Measurements from ENCODE around the gene DNLZ.

DNLZ gene

GRCh38 chr9:136338511-136338910 lies 25.0 kb downstream of the DNLZ start:
- Histone ChIP-seq H3K9me3 (ENCODE audit: control insufficient read depth, low read length) (no peaks in the 10 kb centered on the region), H3K4me1 (ENCODE audit: control insufficient read depth, insufficient read depth, low read length, poor library complexity, severe bottlenecking) (peaks cover 6% of the 10 kb centered on the region), H3K27me3 (replicated peaks; ENCODE audit: control insufficient read depth, insufficient read depth, low read length, poor library complexity, severe bottlenecking) (no peaks in the 10 kb centered on the region), H3K36me3 (ENCODE audit: control insufficient read depth, insufficient read depth, low read length) (no peaks in the 10 kb centered on the region), H3K4me3 (ENCODE audit: insufficient read depth, low read depth, low read length, poor library complexity, severe bottlenecking) (no peak overlapping the region), H3K27ac (ENCODE audit: insufficient read depth, low read length, poor library complexity, severe bottlenecking) (no peak overlapping the region)
- no peak for DNase-seq

GRCh38 chr9:136337416-136338395 lies 25.8 kb downstream of the DNLZ start:
- Histone ChIP-seq H3K9me3 (ENCODE audit: control insufficient read depth, low read length) (no peaks in the 10 kb centered on the region), H3K27ac (ENCODE audit: insufficient read depth, low read length, poor library complexity, severe bottlenecking) (no peak overlapping the region), H3K36me3 (ENCODE audit: control insufficient read depth, insufficient read depth, low read length) (no peaks in the 10 kb centered on the region), H3K27me3 (replicated peaks; ENCODE audit: control insufficient read depth, insufficient read depth, low read length, poor library complexity, severe bottlenecking) (no peaks in the 10 kb centered on the region), H3K4me1 (ENCODE audit: control insufficient read depth, insufficient read depth, low read length, poor library complexity, severe bottlenecking) (peaks cover 6% of the 10 kb centered on the region), H3K4me3 (ENCODE audit: insufficient read depth, low read depth, low read length, poor library complexity, severe bottlenecking) (no peak overlapping the region)
- no peak for DNase-seq

GRCh38 chr9:136336881-136337280 lies 26.7 kb downstream of the DNLZ start:
- H3K36me3 ChIP-seq (ENCODE audit: control insufficient read depth, insufficient read depth, low read length): no peaks in the 10 kb centered on the region

GRCh38 chr9:136336156-136336870 lies 27.2 kb downstream of the DNLZ start:
- no peak overlapping the region for H3K4me3 ChIP-seq (ENCODE audit: insufficient read depth, low read depth, low read length, poor library complexity, severe bottlenecking)
- no peak overlapping the region for H3K27ac ChIP-seq (ENCODE audit: insufficient read depth, low read length, poor library complexity, severe bottlenecking)
- no peaks in the 10 kb centered on the region for H3K4me1 ChIP-seq (ENCODE audit: control insufficient read depth, insufficient read depth, low read length, poor library complexity, severe bottlenecking)
- no peaks in the 10 kb centered on the region for H3K27me3 ChIP-seq (replicated peaks; ENCODE audit: control insufficient read depth, insufficient read depth, low read length, poor library complexity, severe bottlenecking)
- no peak for DNase-seq
- H3K9me3 ChIP-seq (ENCODE audit: control insufficient read depth, low read length): no peaks in the 10 kb centered on the region
- no peaks in the 10 kb centered on the region for H3K36me3 ChIP-seq (ENCODE audit: control insufficient read depth, insufficient read depth, low read length)

More at GRCh38 chr9:136336881-136337280, 26.7 kb downstream of the DNLZ start:
- no peaks in the 10 kb centered on the region for H3K4me1 ChIP-seq (ENCODE audit: control insufficient read depth, insufficient read depth, low read length, poor library complexity, severe bottlenecking)
- H3K27ac ChIP-seq (ENCODE audit: insufficient read depth, low read length, poor library complexity, severe bottlenecking): no peak overlapping the region
- no peaks in the 10 kb centered on the region for H3K27me3 ChIP-seq (replicated peaks; ENCODE audit: control insufficient read depth, insufficient read depth, low read length, poor library complexity, severe bottlenecking)
- no peak for DNase-seq
- no peaks in the 10 kb centered on the region for H3K9me3 ChIP-seq (ENCODE audit: control insufficient read depth, low read length)
- H3K4me3 ChIP-seq (ENCODE audit: insufficient read depth, low read depth, low read length, poor library complexity, severe bottlenecking): no peak overlapping the region

GRCh38 chr9:136335296-136336155 lies 28.0 kb downstream of the DNLZ start:
- no peaks in the 10 kb centered on the region for H3K9me3 ChIP-seq (ENCODE audit: control insufficient read depth, low read length)
- no peaks in the 10 kb centered on the region for H3K4me1 ChIP-seq (ENCODE audit: control insufficient read depth, insufficient read depth, low read length, poor library complexity, severe bottlenecking)
- DNase-seq: no peak
- H3K4me3 ChIP-seq (ENCODE audit: insufficient read depth, low read depth, low read length, poor library complexity, severe bottlenecking): no peak overlapping the region
- no peaks in the 10 kb centered on the region for H3K36me3 ChIP-seq (ENCODE audit: control insufficient read depth, insufficient read depth, low read length)
- H3K27me3 ChIP-seq (replicated peaks; ENCODE audit: control insufficient read depth, insufficient read depth, low read length, poor library complexity, severe bottlenecking): no peaks in the 10 kb centered on the region
- H3K27ac ChIP-seq (ENCODE audit: insufficient read depth, low read length, poor library complexity, severe bottlenecking): no peak overlapping the region

GRCh38 chr9:136334541-136334940 lies 29.0 kb downstream of the DNLZ start:
- H3K36me3 ChIP-seq (ENCODE audit: control insufficient read depth, insufficient read depth, low read length): no peaks in the 10 kb centered on the region
- H3K27ac ChIP-seq (ENCODE audit: insufficient read depth, low read length, poor library complexity, severe bottlenecking): no peak overlapping the region
- H3K27me3 ChIP-seq (replicated peaks; ENCODE audit: control insufficient read depth, insufficient read depth, low read length, poor library complexity, severe bottlenecking): no peaks in the 10 kb centered on the region
- no peaks in the 10 kb centered on the region for H3K9me3 ChIP-seq (ENCODE audit: control insufficient read depth, low read length)
- H3K4me3 ChIP-seq (ENCODE audit: insufficient read depth, low read depth, low read length, poor library complexity, severe bottlenecking): no peak overlapping the region
- no peak for DNase-seq
- no peaks in the 10 kb centered on the region for H3K4me1 ChIP-seq (ENCODE audit: control insufficient read depth, insufficient read depth, low read length, poor library complexity, severe bottlenecking)

- no peak overlapping the region for H3K4me3 ChIP-seq (ENCODE audit: insufficient read depth, low read depth, low read length, poor library complexity, severe bottlenecking)
- no peak overlapping the region for H3K27ac ChIP-seq (ENCODE audit: insufficient read depth, low read length, poor library complexity, severe bottlenecking)
- DNase-seq: no peak
- no peaks in the 10 kb centered on the region for H3K9me3 ChIP-seq (ENCODE audit: control insufficient read depth, low read length)
- H3K36me3 ChIP-seq (ENCODE audit: control insufficient read depth, insufficient read depth, low read length): no peaks in the 10 kb centered on the region
- peaks cover 2% of the 10 kb centered on the region for H3K4me1 ChIP-seq (ENCODE audit: control insufficient read depth, insufficient read depth, low read length, poor library complexity, severe bottlenecking)
- H3K27me3 ChIP-seq (replicated peaks; ENCODE audit: control insufficient read depth, insufficient read depth, low read length, poor library complexity, severe bottlenecking): no peaks in the 10 kb centered on the region
These were observed 30.1 kb downstream of the DNLZ start for GRCh38 chr9:136333486-136333885.

GRCh38 chr9:136333045-136333444 lies 30.5 kb downstream of the DNLZ start:
- Histone ChIP-seq H3K27ac (ENCODE audit: insufficient read depth, low read length, poor library complexity, severe bottlenecking) (no peak overlapping the region), H3K36me3 (ENCODE audit: control insufficient read depth, insufficient read depth, low read length) (no peaks in the 10 kb centered on the region), H3K9me3 (ENCODE audit: control insufficient read depth, low read length) (no peaks in the 10 kb centered on the region), H3K4me1 (ENCODE audit: control insufficient read depth, insufficient read depth, low read length, poor library complexity, severe bottlenecking) (peaks cover 7% of the 10 kb centered on the region), H3K4me3 (ENCODE audit: insufficient read depth, low read depth, low read length, poor library complexity, severe bottlenecking) (no peak overlapping the region), H3K27me3 (replicated peaks; ENCODE audit: control insufficient read depth, insufficient read depth, low read length, poor library complexity, severe bottlenecking) (no peaks in the 10 kb centered on the region)
- no peak for DNase-seq

GRCh38 chr9:136332482-136332983 lies 31.0 kb downstream of the DNLZ start:
- Histone ChIP-seq H3K4me1 (ENCODE audit: control insufficient read depth, insufficient read depth, low read length, poor library complexity, severe bottlenecking) (peaks cover 8% of the 10 kb centered on the region), H3K27me3 (replicated peaks; ENCODE audit: control insufficient read depth, insufficient read depth, low read length, poor library complexity, severe bottlenecking) (no peaks in the 10 kb centered on the region), H3K27ac (ENCODE audit: insufficient read depth, low read length, poor library complexity, severe bottlenecking) (no peak overlapping the region), H3K36me3 (ENCODE audit: control insufficient read depth, insufficient read depth, low read length) (no peaks in the 10 kb centered on the region), H3K4me3 (ENCODE audit: insufficient read depth, low read depth, low read length, poor library complexity, severe bottlenecking) (no peak overlapping the region), H3K9me3 (ENCODE audit: control insufficient read depth, low read length) (no peaks in the 10 kb centered on the region)
- DNase-seq: no peak
